Keratinocyte (primary cell): ENCODE data around the gene ARHGAP10.

Experiments
- EZH2 ChIP-seq: IDR thresholded peaks from one replicate; pipeline ENCODE4 v1.6.1; 2012; ENCODE audit warnings: inconsistent platforms, mild to moderate bottlenecking, low read length, moderate library complexity
- TF ChIP-seq, protein P1 (sequence below), 3 experiments: IDR thresholded peaks in 1 of 3; conservative IDR thresholded peaks in 1 of 3; optimal IDR thresholded peaks in 1 of 3; 2 replicates in 2 of 3; 3 replicates in 1 of 3; pipeline versions ENCODE3 to v1.5.1; 2011; ENCODE audit warnings: low read length in 3 of 3, mild to moderate bottlenecking in 3 of 3, moderate library complexity in 2 of 3, control low read depth in 1 of 3, inconsistent platforms in 1 of 3; ENCODE audit not compliant: insufficient read depth in 2 of 3; ENCODE audit errors: extremely low read depth in 1 of 3

DNA sequence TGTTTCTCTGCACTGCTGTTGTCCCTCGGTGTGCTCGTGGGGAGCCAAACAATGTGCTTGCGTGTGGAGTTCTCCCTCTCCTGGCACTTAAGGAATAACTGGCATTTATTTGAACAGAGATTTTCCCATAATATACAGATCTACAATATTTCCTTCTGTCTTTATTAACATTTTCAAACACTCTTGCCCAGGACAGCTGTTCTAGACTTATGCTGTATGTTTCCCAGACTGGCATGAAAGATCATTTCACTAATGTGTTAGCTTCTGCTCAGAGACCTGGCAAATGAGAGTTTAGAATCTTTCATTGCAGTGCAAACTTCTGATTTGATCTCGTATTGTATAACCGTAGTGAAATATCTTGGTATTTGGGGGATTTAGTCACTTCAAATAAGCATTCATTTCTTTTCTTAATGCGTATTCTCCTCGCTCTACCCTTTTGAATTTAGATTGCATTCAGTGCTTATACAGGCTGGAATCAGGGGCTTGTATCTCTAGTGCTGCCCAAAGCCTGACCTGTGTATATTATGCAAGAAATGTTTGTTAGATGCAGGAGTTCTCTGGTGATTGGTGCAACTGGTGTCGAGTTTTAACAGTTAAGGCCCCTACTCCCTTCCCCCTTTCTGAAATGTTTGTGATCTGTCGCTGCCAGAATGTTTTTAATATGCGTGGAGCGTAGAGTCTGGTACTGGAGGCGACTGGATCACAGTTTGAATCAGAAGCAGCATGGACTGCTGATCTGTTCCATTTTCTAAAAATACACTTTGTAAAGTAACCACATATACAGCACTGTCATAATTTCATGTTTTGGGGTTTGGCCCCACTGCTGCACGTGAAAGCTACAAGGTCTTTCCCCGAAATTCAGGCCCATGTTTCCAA is 326.3 kb downstream of the ARHGAP10 start:
- TF ChIP-seq, protein P1, sequence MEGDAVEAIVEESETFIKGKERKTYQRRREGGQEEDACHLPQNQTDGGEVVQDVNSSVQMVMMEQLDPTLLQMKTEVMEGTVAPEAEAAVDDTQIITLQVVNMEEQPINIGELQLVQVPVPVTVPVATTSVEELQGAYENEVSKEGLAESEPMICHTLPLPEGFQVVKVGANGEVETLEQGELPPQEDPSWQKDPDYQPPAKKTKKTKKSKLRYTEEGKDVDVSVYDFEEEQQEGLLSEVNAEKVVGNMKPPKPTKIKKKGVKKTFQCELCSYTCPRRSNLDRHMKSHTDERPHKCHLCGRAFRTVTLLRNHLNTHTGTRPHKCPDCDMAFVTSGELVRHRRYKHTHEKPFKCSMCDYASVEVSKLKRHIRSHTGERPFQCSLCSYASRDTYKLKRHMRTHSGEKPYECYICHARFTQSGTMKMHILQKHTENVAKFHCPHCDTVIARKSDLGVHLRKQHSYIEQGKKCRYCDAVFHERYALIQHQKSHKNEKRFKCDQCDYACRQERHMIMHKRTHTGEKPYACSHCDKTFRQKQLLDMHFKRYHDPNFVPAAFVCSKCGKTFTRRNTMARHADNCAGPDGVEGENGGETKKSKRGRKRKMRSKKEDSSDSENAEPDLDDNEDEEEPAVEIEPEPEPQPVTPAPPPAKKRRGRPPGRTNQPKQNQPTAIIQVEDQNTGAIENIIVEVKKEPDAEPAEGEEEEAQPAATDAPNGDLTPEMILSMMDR (optimal IDR thresholded peaks at IDR 0.05 in 1 of 3, IDR thresholded peaks at IDR 0.05 in 1 of 3, conservative IDR thresholded peaks at IDR 0.05 in 1 of 3; ENCODE audit: extremely low read depth in 1 of 3, insufficient read depth in 2 of 3, low read length in 3 of 3), result no peak
- no peak for TF ChIP-seq EZH2
